SU-DHL-6 (cell line): ENCODE measurements around the gene PGAM4.

ENCODE experiments used
- CTCF ChIP-seq: fragments of 200-600 bp; sonication (generic); IDR thresholded peaks from one replicate; pipeline ENCODE4 v1.5.1; 2017; ENCODE audit warnings: antibody characterized with exemption, mild to moderate bottlenecking, low read length, moderate library complexity; ENCODE audit not compliant: insufficient read depth, poor library complexity, severe bottlenecking
- EZH2phosphoT487 ChIP-seq: fragments of 200-600 bp; sonication (generic), shearing (Covaris generic); conservative IDR thresholded peaks from 2 replicates; pipeline ENCODE4 v1.6.1; 2018; ENCODE audit warnings: mild to moderate bottlenecking, antibody characterized with exemption, low read length, moderate library complexity, mixed read lengths

- TF ChIP-seq CTCF (no peak), EZH2phosphoT487 (no peak)
Observed at GRCh38 chrX:77946571-77946970, 22.9 kb downstream of the PGAM4 start.
